Prostate gland (tissue), 2 donors: Measurements from ENCODE around the gene CYBC1.

ENCODE experiments used
- POLR2A ChIP-seq: fragments of 450-650 bp; IDR thresholded peaks from one replicate; pipeline ENCODE4 v1.6.1; 2016; ENCODE audit warnings: antibody characterized with exemption, mild to moderate bottlenecking
- POLR2AphosphoS5 ChIP-seq: sonication (generic); formaldehyde crosslinking; IDR thresholded peaks from one replicate; pipeline ENCODE4 v1.6.1; 2017; ENCODE audit warnings: antibody characterized with exemption
- TF ChIP-seq, protein P1 (sequence below), 4 experiments: fragments of 200-600 bp in 2 of 4; fragments of 450-650 bp in 2 of 4; sonication (generic) in 2 of 4; IDR thresholded peaks; 1 replicate in 3 of 4; 2 replicates in 1 of 4; pipeline ENCODE4 v1.5.1; 2016 to 2019; ENCODE audit warnings: antibody characterized with exemption in 4 of 4, mild to moderate bottlenecking in 2 of 4, moderate library complexity in 2 of 4

GRCh38 chr17:82416264-82416663 lies 34.3 kb downstream of the CYBC1 start:
- TF ChIP-seq POLR2AphosphoS5 (no peak), POLR2A (no peak)
- TF ChIP-seq, protein P1, sequence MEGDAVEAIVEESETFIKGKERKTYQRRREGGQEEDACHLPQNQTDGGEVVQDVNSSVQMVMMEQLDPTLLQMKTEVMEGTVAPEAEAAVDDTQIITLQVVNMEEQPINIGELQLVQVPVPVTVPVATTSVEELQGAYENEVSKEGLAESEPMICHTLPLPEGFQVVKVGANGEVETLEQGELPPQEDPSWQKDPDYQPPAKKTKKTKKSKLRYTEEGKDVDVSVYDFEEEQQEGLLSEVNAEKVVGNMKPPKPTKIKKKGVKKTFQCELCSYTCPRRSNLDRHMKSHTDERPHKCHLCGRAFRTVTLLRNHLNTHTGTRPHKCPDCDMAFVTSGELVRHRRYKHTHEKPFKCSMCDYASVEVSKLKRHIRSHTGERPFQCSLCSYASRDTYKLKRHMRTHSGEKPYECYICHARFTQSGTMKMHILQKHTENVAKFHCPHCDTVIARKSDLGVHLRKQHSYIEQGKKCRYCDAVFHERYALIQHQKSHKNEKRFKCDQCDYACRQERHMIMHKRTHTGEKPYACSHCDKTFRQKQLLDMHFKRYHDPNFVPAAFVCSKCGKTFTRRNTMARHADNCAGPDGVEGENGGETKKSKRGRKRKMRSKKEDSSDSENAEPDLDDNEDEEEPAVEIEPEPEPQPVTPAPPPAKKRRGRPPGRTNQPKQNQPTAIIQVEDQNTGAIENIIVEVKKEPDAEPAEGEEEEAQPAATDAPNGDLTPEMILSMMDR (IDR thresholded peaks at IDR 0.05), result no peak
